HepG2 (cell line): ENCODE results near the gene PPP2R5C. TPM values are rescaled to one million over a fixed set of nuclear protein-coding genes. Genes with fewer than 3 reads are reported as not detected.
A peak's percentile ranks its signal among the peaks of the same experiment; 100 is the strongest.

Experiments used
- ADNP ChIP-seq: sonication (generic); formaldehyde crosslinking; IDR thresholded peaks from 2 replicates; pipeline ENCODE4 v1.4.0; 2020; ENCODE audit warnings: missing genetic modification reagents
- CREB1 ChIP-seq, 2 experiments: fragments of 450-650 bp in 1 of 2; IDR thresholded peaks; 2 replicates each; pipeline ENCODE4 v1.6.1; 2016 to 2017; ENCODE audit warnings: control low read depth in 1 of 2, mild to moderate bottlenecking in 1 of 2, missing compliant biosample characterization in 1 of 2, missing genetic modification characterization in 1 of 2
- GABPB1 ChIP-seq: IDR thresholded peaks from 2 replicates; pipeline ENCODE4 v1.6.1; 2016; ENCODE audit warnings: mild to moderate bottlenecking, missing genetic modification reagents, moderate library complexity, missing compliant biosample characterization
- GFI1 ChIP-seq: sonication (generic); formaldehyde crosslinking; IDR thresholded peaks from 2 replicates; pipeline ENCODE4 v1.5.0; 2020; ENCODE audit warnings: missing genetic modification reagents, mild to moderate bottlenecking, borderline replicate concordance
- GMEB2 ChIP-seq: IDR thresholded peaks from 2 replicates; pipeline ENCODE4 v1.6.1; 2016; ENCODE audit warnings: missing biosample characterization, missing genetic modification reagents, low read depth
- GTF2F1 ChIP-seq: fragments of 150-350 bp; IDR thresholded peaks from 2 replicates; pipeline ENCODE4 v1.6.1; 2014; ENCODE audit warnings: low read length
- KLF12 ChIP-seq: sonication (generic); formaldehyde crosslinking; IDR thresholded peaks from 2 replicates; pipeline ENCODE4 v1.4.0; 2020; ENCODE audit warnings: missing genetic modification reagents, borderline replicate concordance
- MIER3 ChIP-seq: IDR thresholded peaks from 2 replicates; pipeline ENCODE4 v1.6.1; 2016; ENCODE audit warnings: missing compliant biosample characterization, borderline replicate concordance
- NR2C2 ChIP-seq: sonication (generic); formaldehyde crosslinking; IDR thresholded peaks from 2 replicates; pipeline ENCODE4 v1.4.0; 2020; ENCODE audit warnings: missing genetic modification reagents, mild to moderate bottlenecking, moderate library complexity, borderline replicate concordance
- NR2F6 ChIP-seq, 2 experiments: IDR thresholded peaks; 2 replicates each; pipeline ENCODE4 v1.6.1; 2016; ENCODE audit warnings: antibody characterized with exemption in 1 of 2, mild to moderate bottlenecking in 1 of 2
- NRL ChIP-seq: sonication (generic); formaldehyde crosslinking; IDR thresholded peaks from 2 replicates; pipeline ENCODE4 v1.5.0; 2020; ENCODE audit warnings: missing genetic modification reagents, mild to moderate bottlenecking, moderate library complexity, borderline replicate concordance
- POLR2A ChIP-seq, 2 experiments: IDR thresholded peaks; 2 replicates each; pipeline ENCODE4 v1.6.1; 2011; ENCODE audit warnings: low read depth in 2 of 2, low read length in 2 of 2, mild to moderate bottlenecking in 1 of 2, moderate library complexity in 1 of 2; ENCODE audit not compliant: insufficient read depth in 1 of 2
- RAD51 ChIP-seq: fragments of 450-650 bp; IDR thresholded peaks from 2 replicates; pipeline ENCODE4 v1.6.1; 2016; ENCODE audit warnings: borderline replicate concordance
- TAF15 ChIP-seq: fragments of 200-400 bp; formaldehyde crosslinking; IDR thresholded peaks from one replicate; pipeline ENCODE4 v1.6.1; 2018; ENCODE audit warnings: mild to moderate bottlenecking, low read depth, low read length; ENCODE audit not compliant: poor library complexity, severe bottlenecking
- U2AF2 ChIP-seq: fragments of 200-400 bp; formaldehyde crosslinking; IDR thresholded peaks from 2 replicates; pipeline ENCODE4 v1.6.1; 2017; ENCODE audit warnings: low read depth, mild to moderate bottlenecking, low read length
- ZBTB7B ChIP-seq: sonication (generic); formaldehyde crosslinking; IDR thresholded peaks from 2 replicates; pipeline ENCODE4 v1.4.0; 2020; ENCODE audit warnings: missing genetic modification reagents
- ZFP41 ChIP-seq: sonication (generic); formaldehyde crosslinking; IDR thresholded peaks from 2 replicates; pipeline ENCODE4 v1.4.0; 2020; ENCODE audit warnings: mild to moderate bottlenecking, missing genetic modification reagents, borderline replicate concordance
- ZNF12 ChIP-seq: sonication (generic); formaldehyde crosslinking; IDR thresholded peaks from 2 replicates; pipeline ENCODE4 v1.5.0; 2020; ENCODE audit warnings: missing genetic modification reagents
- ZNF143 ChIP-seq: sonication (generic); formaldehyde crosslinking; IDR thresholded peaks from 2 replicates; pipeline ENCODE4 v1.4.0; 2020; ENCODE audit warnings: missing genetic modification reagents
- ZNF431 ChIP-seq: sonication (generic); formaldehyde crosslinking; IDR thresholded peaks from 2 replicates; pipeline ENCODE4 v1.9.0; 2022; ENCODE audit warnings: missing genetic modification reagents, low read depth, mild to moderate bottlenecking, borderline replicate concordance
- ZNF44 ChIP-seq: sonication (generic); formaldehyde crosslinking; IDR thresholded peaks from 2 replicates; pipeline ENCODE4 v1.5.1; 2020; ENCODE audit warnings: mild to moderate bottlenecking, missing genetic modification reagents
- ZNF468 ChIP-seq: sonication (generic); formaldehyde crosslinking; IDR thresholded peaks from 2 replicates; pipeline ENCODE4 v1.8.0; 2022; ENCODE audit warnings: mild to moderate bottlenecking, moderate library complexity, missing genetic modification reagents
- ZNF770 ChIP-seq: sonication (generic); formaldehyde crosslinking; IDR thresholded peaks from 2 replicates; pipeline ENCODE4 v1.5.0; 2020; ENCODE audit warnings: mild to moderate bottlenecking, missing genetic modification reagents
- ZSCAN25 ChIP-seq: sonication (generic); formaldehyde crosslinking; IDR thresholded peaks from 2 replicates; pipeline ENCODE4 v1.8.0; 2022; ENCODE audit warnings: mild to moderate bottlenecking, missing genetic modification reagents
- polyA plus RNA-seq, 8 experiments: library from polyadenylated mRNA; depleted of rRNA in 3 of 8; stranded (reverse) in 7 of 8; unstranded in 1 of 8; fragments of >200 nt; fragmentation: Illumina TruSeq in 4 of 8; extraction: Trizol in 4 of 8; gene quantifications; 2 replicates each; pipeline versions ENCODE4 v1.2.1 to v1.2.3, GENCODE V29; 2011 to 2016; ENCODE audit warnings: low read depth in 4 of 8, missing spikeins in 1 of 8, mixed read lengths in 1 of 8; ENCODE audit not compliant: insufficient read depth in 1 of 8
- total RNA-seq, 5 experiments: library from RNA; depleted of rRNA; stranded (reverse); fragments of >200 nt; fragmentation: Illumina TruSeq; extraction: Trizol; gene quantifications; 2 replicates each; pipeline ENCODE4 v1.2.3, GENCODE V29; 2016; ENCODE audit warnings: low read depth in 1 of 5
- TF ChIP-seq, protein P1 (sequence below): sonication (generic); formaldehyde crosslinking; IDR thresholded peaks from 2 replicates; pipeline ENCODE4 v1.8.0; 2022; ENCODE audit warnings: mild to moderate bottlenecking, missing genetic modification reagents, borderline replicate concordance

The PPP2R5C gene
- total and polyA plus RNA-seq, 2 of the 13 experiments (the other 11 are each of a cell fraction or from before 2014, with no cell fraction given), result 74.3 to 78.5 TPM

DNA sequence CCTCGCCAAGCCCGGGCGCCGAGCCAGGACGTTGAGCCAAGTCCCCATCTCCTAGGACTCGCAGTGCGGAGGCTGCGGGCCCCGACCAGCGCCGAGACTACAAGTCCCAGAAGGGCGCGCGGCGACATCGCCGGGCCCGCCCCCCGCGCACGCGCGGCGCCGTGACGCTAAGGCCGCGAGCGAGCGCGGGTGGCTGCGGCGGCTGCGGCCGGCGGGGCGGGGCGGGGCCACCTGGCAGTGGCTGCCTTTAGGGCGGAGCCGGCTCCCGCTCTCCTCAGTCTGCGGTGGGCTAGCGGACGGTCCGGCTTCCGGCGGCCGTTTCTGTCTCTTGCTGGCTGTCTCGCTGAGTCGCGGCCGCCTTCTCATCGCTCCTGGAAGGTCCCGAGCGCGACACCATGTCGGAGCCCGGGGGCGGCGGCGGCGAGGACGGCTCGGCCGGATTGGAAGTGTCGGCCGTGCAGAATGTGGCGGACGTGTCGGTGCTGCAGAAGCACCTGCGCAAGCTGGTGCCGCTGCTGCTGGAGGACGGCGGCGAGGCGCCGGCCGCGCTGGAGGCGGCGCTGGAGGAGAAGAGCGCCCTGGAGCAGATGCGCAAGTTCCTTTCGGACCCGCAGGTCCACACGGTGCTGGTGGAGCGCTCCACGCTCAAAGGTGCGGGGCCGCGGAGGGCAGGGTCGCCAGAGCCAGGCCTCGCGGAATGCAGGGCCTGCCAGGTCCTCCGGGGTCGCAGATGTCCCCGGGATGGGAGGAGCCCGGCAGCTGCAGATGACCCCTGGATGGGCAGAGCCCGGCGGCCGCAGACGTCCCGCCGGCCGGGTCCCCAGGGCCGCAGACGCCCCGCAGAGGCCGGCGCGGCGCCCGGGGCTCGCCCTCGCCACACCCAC lies 203.0 kb downstream of the PPP2R5C start, which contains the start of gene DYNC1H1 (continued):
- TF ChIP-seq ZNF770, result peak; percentile 21; the same call in 1 of the 2 replicates
- TF ChIP-seq KLF12 (CRISPR knock-in tag), result 0 out of 2 replicates have a peak, but pooled peaks have one; percentile 55
- TF ChIP-seq RAD51, result no peak
- TF ChIP-seq ZNF44, result peak; percentile 90; the same call in 1 of the 2 replicates
- no peak for TF ChIP-seq ADNP (CRISPR knock-in tag)
- TF ChIP-seq, protein P1, sequence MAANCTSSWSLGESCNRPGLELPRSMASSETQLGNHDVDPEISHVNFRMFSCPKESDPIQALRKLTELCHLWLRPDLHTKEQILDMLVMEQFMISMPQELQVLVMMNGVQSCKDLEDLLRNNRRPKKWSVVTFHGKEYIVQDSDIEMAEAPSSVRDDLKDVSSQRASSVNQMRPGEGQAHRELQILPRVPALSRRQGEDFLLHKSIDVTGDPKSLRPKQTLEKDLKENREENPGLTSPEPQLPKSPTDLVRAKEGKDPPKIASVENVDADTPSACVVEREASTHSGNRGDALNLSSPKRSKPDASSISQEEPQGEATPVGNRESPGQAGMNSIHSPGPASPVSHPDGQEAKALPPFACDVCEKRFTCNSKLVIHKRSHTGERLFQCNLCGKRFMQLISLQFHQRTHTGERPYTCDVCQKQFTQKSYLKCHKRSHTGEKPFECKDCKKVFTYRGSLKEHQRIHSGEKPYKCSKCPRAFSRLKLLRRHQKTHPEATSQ, result 0 out of 2 replicates have a peak, but pooled peaks have one; percentile 21
- TF ChIP-seq ZNF143 (CRISPR knock-in tag), result peak; percentile 90
- 0 out of 2 replicates have a peak, but pooled peaks have one; percentile 39 for TF ChIP-seq ZNF431
- peak; percentile 91 for TF ChIP-seq NRL (CRISPR knock-in tag)
- TF ChIP-seq GMEB2 (CRISPR knock-in tag), result peak; percentile 90
- TF ChIP-seq CREB1 (IDR thresholded peaks at IDR 0.05), result peak; percentile 58; the same call in 1 of the 2 replicates
- TF ChIP-seq CREB1 (CRISPR knock-in tag; IDR thresholded peaks at IDR 0.05), result no peak
- TF ChIP-seq ZNF12 (CRISPR knock-in tag), result no peak; the same call in 1 of the 2 replicates
- TF ChIP-seq NR2F6 (IDR thresholded peaks at IDR 0.05), result no peak
- TF ChIP-seq NR2F6 (CRISPR knock-in tag; IDR thresholded peaks at IDR 0.05), result peak; percentile 7; the same call in 1 of the 2 replicates
- TF ChIP-seq ZNF468 (CRISPR knock-in tag), result peak; percentile 80; the same call in 1 of the 2 replicates
- peak; percentile 29; the same call in 1 of the 2 replicates for TF ChIP-seq GFI1 (CRISPR knock-in tag)
- no peak for TF ChIP-seq TAF15
- peak; percentile 60; the same call in 1 of the 2 replicates for TF ChIP-seq ZBTB7B (CRISPR knock-in tag)
- TF ChIP-seq ZFP41, result no peak
- TF ChIP-seq MIER3, result peak; percentile 19; the same call in 1 of the 2 replicates
- peak; percentile 83 for TF ChIP-seq GABPB1 (CRISPR knock-in tag)
- TF ChIP-seq ZSCAN25 (CRISPR knock-in tag), result no peak; the same call in 1 of the 2 replicates
- no peak for TF ChIP-seq U2AF2
- no peak for TF ChIP-seq GTF2F1
- TF ChIP-seq POLR2A (IDR thresholded peaks at IDR 0.05; ENCODE audit: insufficient read depth in 1 of 2, low read depth in 2 of 2, low read length in 2 of 2), result peak; percentile 96 to 97
- TF ChIP-seq NR2C2, result no peak
